HG02840 (cell line): ENCODE results near the gene PSMB3.
"Not testable (repeated sequence)": the region's sequence is repeated elsewhere in the genome, so short reads cannot be mapped to it uniquely, and the experiment has no call there.

Experiments used
- ATAC-seq: cut with Tn5 transposase; IDR thresholded peaks from one replicate; pipeline ENCODE4 v1.9.1; 2021; ENCODE audit warnings: mild to moderate bottlenecking, moderate library complexity, moderate number of reproducible peaks; ENCODE audit not compliant: unreplicated experiment, low FRiP score

Gene PSMB3

GRCh38 chr17:38789185-38789584, 36.6 kb downstream of the PSMB3 start:
- ATAC-seq, result no peak

GRCh38 chr17:38790148-38790707, 37.7 kb downstream of the PSMB3 start:
- not testable (repeated sequence) for ATAC-seq

- no peak for ATAC-seq
Observed at GRCh38 chr17:38791162-38791561, 38.6 kb downstream of the PSMB3 start.

GRCh38 chr17:38794221-38794620, 41.7 kb downstream of the PSMB3 start:
- no peak for ATAC-seq

GRCh38 chr17:38796451-38797157, 44.1 kb downstream of the PSMB3 start:
- no peak for ATAC-seq

- no peak for ATAC-seq
Observed at GRCh38 chr17:38797158-38797490, 44.6 kb downstream of the PSMB3 start.

GRCh38 chr17:38797828-38798227, 45.3 kb downstream of the PSMB3 start:
- ATAC-seq, result no peak

- peak; percentile 18 for ATAC-seq
Observed at GRCh38 chr17:38798614-38799500, 46.3 kb downstream of the PSMB3 start.

- ATAC-seq, result peak; percentile 80
Observed at GRCh38 chr17:38799501-38800236, 47.1 kb downstream of the PSMB3 start, which contains the start of gene PIP4K2B. PIP4K2B (minus strand) TSS chr17:38799556; CDS start chr17:38799424, 132 bp downstream.

GRCh38 chr17:38800237-38800760, 47.8 kb downstream of the PSMB3 start:
- ATAC-seq, result no peak

- no peak for ATAC-seq
Observed at GRCh38 chr17:38809828-38810227, 57.3 kb downstream of the PSMB3 start.
